Lower leg skin (tissue), 4 donors: ENCODE results near the gene APCDD1. TPM values are rescaled to one million over a fixed set of nuclear protein-coding genes. Genes with fewer than 3 reads are reported as not detected.
A peak's percentile ranks its signal among the peaks of the same experiment; 100 is the strongest.

Experiments used
- DNase-seq, 2 donors: peaks; one replicate each; pipeline ENCODE4 v3.0.0-alpha.2; 2019; ENCODE audit warnings: low spot score in 2 of 2
- H3K4me3 ChIP-seq: fragments of 200-600 bp; sonication (generic); 2 replicates; pipeline ENCODE4 v1.5.1; 2017; ENCODE audit warnings: mild to moderate bottlenecking, low read depth; ENCODE audit not compliant: poor library complexity, severe bottlenecking
- CTCF ChIP-seq, 3 donors: fragments of 450-650 bp; IDR thresholded peaks; one replicate each; pipeline ENCODE4 v1.5.1; 2016; ENCODE audit warnings: antibody characterized with exemption in 3 of 3, mild to moderate bottlenecking in 3 of 3, moderate library complexity in 2 of 3
- POLR2A ChIP-seq, 2 donors: fragments of 450-650 bp; IDR thresholded peaks; one replicate each; pipeline ENCODE4 v1.6.1; 2016 to 2017; ENCODE audit warnings: antibody characterized with exemption in 2 of 2, mild to moderate bottlenecking in 1 of 2, moderate library complexity in 1 of 2
- WGBS, 2 donors: methylation state at CpG; one replicate each; pipeline ENCODE4 v1.1.5; 2018; 5-methylcytosine and 5-hydroxymethylcytosine counted together
- intact Hi-C: fragments of 100-400 bp; cut with DNase I; formaldehyde crosslinking; loops from one replicate; pipeline ENCODE4 v1.15.0; 2023; ENCODE audit warnings: low total_unique reads
- total RNA-seq, 4 donors: library from RNA; depleted of rRNA; stranded (reverse); fragments of >200 nt; gene quantifications; one replicate each; pipeline ENCODE4 v1.1.0, GENCODE V29; 2016

Gene APCDD1
- total RNA-seq, 4 donors from 2014 or later, result 76.6 to 192 (median 180) TPM

- intact Hi-C loops, result no loop called here
- TF ChIP-seq CTCF (IDR thresholded peaks at IDR 0.05), result no peak
- TF ChIP-seq POLR2A (IDR thresholded peaks at IDR 0.05), result no peak
- WGBS, 2 donors, result 41 to 42% methylated on average over 9 of the region's 9 CpGs
- DNase-seq, result no peak
- H3K4me3 ChIP-seq, result no peak overlapping the region
These were observed 10.0 kb upstream of the APCDD1 start for GRCh38 chr18:10444314-10445006.

DNA sequence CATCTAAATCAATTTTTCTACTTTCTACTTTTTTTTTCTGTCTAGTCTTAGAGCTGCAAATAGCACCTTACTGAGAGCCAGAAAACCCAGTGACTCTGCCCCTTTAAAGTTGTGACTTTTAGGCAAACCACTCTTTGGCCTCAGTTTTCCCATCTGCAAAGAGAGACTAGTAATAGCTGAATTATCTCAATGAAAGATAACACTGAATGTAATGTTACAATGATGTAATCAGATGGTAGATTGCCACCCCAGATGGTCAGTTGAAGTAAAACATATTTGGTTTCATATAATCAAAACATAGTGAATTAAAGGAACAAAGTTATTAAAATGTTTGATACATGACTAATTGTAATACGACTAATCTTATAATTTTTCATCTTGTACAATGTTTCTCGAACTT, 5.0 kb upstream of the APCDD1 start:
- intact Hi-C loops, result no loop called here
- 28 to 31% methylated on average over 2 of the region's 2 CpGs for WGBS, 2 donors
- no peak for DNase-seq
- no peak overlapping the region for H3K4me3 ChIP-seq
- no peak for TF ChIP-seq POLR2A (IDR thresholded peaks at IDR 0.05)
- TF ChIP-seq CTCF (IDR thresholded peaks at IDR 0.05), result no peak

GRCh38 chr18:10450986-10451385, 3.4 kb upstream of the APCDD1 start:
- DNase-seq, result no peak
- H3K4me3 ChIP-seq, result no peak overlapping the region
- intact Hi-C loops, result no loop called here
- TF ChIP-seq CTCF (IDR thresholded peaks at IDR 0.05), result no peak
- no peak for TF ChIP-seq POLR2A (IDR thresholded peaks at IDR 0.05)
- WGBS, 2 donors, result 83 to 87% methylated on average over 2 of the region's 2 CpGs

GRCh38 chr18:10453261-10453805, 1.1 kb upstream of the APCDD1 start:
- no peak overlapping the region for H3K4me3 ChIP-seq

GRCh38 chr18:10454681-10455557, 484 bp downstream of the APCDD1 start:
- DNase-seq, result no peak
- TF ChIP-seq POLR2A (IDR thresholded peaks at IDR 0.05) (no peak), CTCF (IDR thresholded peaks at IDR 0.05) (no peak)
- intact Hi-C loops, result no loop called here
- WGBS, 2 donors, result 0 to 3% methylated on average over 10 to 70 of the region's 94 CpGs
- H3K4me3 ChIP-seq, result peak overlapping the region; percentile 70

More at GRCh38 chr18:10453261-10453805, 1.1 kb upstream of the APCDD1 start:
- intact Hi-C loops, result no loop called here
- TF ChIP-seq POLR2A (IDR thresholded peaks at IDR 0.05) (no peak), CTCF (IDR thresholded peaks at IDR 0.05) (no peak)
- WGBS, 2 donors, result 33 to 39% methylated on average over 11 of the region's 11 CpGs
- no peak for DNase-seq
